Gastrocnemius medialis (tissue), 4 donors: ENCODE results near the gene PRC1. TPM values are rescaled to one million over a fixed set of nuclear protein-coding genes. Genes with fewer than 3 reads are reported as not detected.

ENCODE experiments used
- ATAC-seq, 2 donors: fragments of 150-250 bp; one replicate each; pipeline ENCODE4 v1.9.1; 2016
- DNase-seq, 2 donors: peaks; one replicate each; pipeline ENCODE4 v3.0.0-alpha.2; 2019
- H3K27ac ChIP-seq, 4 donors: fragments of 200-600 bp; sonication (generic); 1 replicate in 1 of 4; 2 replicates in 3 of 4; pipeline ENCODE4 v1.5.1; 2016 to 2018; ENCODE audit warnings: mild to moderate bottlenecking in 2 of 4, moderate library complexity in 1 of 4
- H3K27me3 ChIP-seq, 3 donors: fragments of 200-600 bp; sonication (generic) in 2 of 3; 1 replicate in 1 of 3; 2 replicates in 2 of 3; pipeline versions ENCODE4 v1.5.1 to v1.6.0; 2016 to 2019; ENCODE audit warnings: mild to moderate bottlenecking in 1 of 3, moderate library complexity in 1 of 3
- H3K36me3 ChIP-seq, 2 donors: fragments of 200-600 bp; sonication (generic) in 1 of 2; one replicate each; pipeline ENCODE4 v1.5.1; 2017 to 2018
- H3K4me1 ChIP-seq, 2 donors: fragments of 200-600 bp; sonication (generic) in 1 of 2; one replicate each; pipeline ENCODE4 v1.5.1; 2016 to 2017; ENCODE audit warnings: mild to moderate bottlenecking in 2 of 2
- H3K4me3 ChIP-seq, 4 donors: fragments of 200-600 bp; sonication (generic) in 3 of 4; 1 replicate in 1 of 4; 2 replicates in 3 of 4; pipeline ENCODE4 v1.5.1; 2016 to 2019; ENCODE audit warnings: mild to moderate bottlenecking in 2 of 4
- H3K9me3 ChIP-seq, 3 donors: fragments of 200-600 bp; sonication (generic) in 2 of 3; 1 replicate in 1 of 3; 2 replicates in 2 of 3; pipeline ENCODE4 v1.5.1; 2016 to 2019
- CTCF ChIP-seq, 5 experiments: fragments of 450-650 bp in 3 of 5; fragments of 200-600 bp in 2 of 5; sonication (generic) in 2 of 5; IDR thresholded peaks in 4 of 5; conservative IDR thresholded peaks in 1 of 5; 1 replicate in 4 of 5; 2 replicates in 1 of 5; pipeline ENCODE4 v1.5.1; 2016 to 2019; ENCODE audit warnings: antibody characterized with exemption in 5 of 5, mild to moderate bottlenecking in 3 of 5, moderate library complexity in 3 of 5
- POLR2A ChIP-seq, 2 donors: fragments of 450-650 bp; IDR thresholded peaks; one replicate each; pipeline ENCODE4 v1.6.1; 2017; ENCODE audit warnings: antibody characterized with exemption in 2 of 2, mild to moderate bottlenecking in 2 of 2, moderate library complexity in 2 of 2
- in situ Hi-C, 4 donors: fragments of 200-750 bp; cut with MboI; loops; one replicate each; pipeline versions ENCODE4 v1.15.0 to v1.8.0; 2017; ENCODE audit warnings: low sequenced_read_pairs in 4 of 4
- intact Hi-C: fragments of 100-400 bp; cut with DNase I; formaldehyde crosslinking; loops from one replicate; pipeline ENCODE4 v1.15.1; 2023; ENCODE audit warnings: low total_unique reads
- total RNA-seq, 4 donors: library from RNA; depleted of rRNA; stranded (reverse); fragments of >200 nt; gene quantifications; one replicate each; pipeline versions ENCODE4 v1.1.0 to v1.2.3, GENCODE V29; 2016

Gene PRC1
- total RNA-seq, 4 donors from 2014 or later, result 1.4 to 9.9 (median 4.9) TPM

- in situ Hi-C loops, result no loop called here
Measured at GRCh38 chr15:91032919-91033803, 38.8 kb upstream of the PRC1 start.

DNA sequence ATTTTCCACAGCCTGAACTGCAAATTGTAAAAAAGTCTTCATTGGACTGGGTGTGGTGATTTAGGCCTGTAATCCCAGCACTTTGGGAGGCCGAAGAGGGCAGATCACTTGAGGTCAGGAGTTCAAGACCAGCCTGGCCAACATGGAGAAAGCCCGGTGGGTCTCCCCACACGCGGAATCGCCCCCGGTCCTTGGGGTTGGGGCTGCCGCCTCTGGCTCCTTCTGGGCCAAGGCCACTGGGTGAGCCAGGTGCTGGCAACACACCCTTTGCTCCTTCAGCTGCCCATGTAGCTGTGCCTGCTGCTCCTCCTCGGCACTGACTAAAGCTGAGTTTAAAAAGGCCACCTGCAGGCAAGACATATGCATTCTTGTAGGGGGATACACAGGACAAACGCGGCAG, 37.5 kb upstream of the PRC1 start:
- Histone ChIP-seq H3K9me3 (no peaks in the 10 kb centered on the region), H3K4me3 (no peak overlapping the region), H3K36me3 (no peaks in the 10 kb centered on the region), H3K27me3 (no peaks in the 10 kb centered on the region), H3K4me1 (no peaks in the 10 kb centered on the region), H3K27ac (no peak overlapping the region)
- DNase-seq (no peak), ATAC-seq (no peak)
- TF ChIP-seq POLR2A (IDR thresholded peaks at IDR 0.05) (no peak), CTCF (IDR thresholded peaks at IDR 0.05 in 4 of 5, conservative IDR thresholded peaks at IDR 0.05 in 1 of 5) (no peak)
- in situ Hi-C loops (no loop called here), intact Hi-C loops (no loop called here)

More at GRCh38 chr15:91032919-91033803, 38.8 kb upstream of the PRC1 start:
- no peaks in the 10 kb centered on the region for H3K9me3 ChIP-seq
- H3K4me3 ChIP-seq, result no peak overlapping the region
- peak; percentile 27 to 65 (median 38) for TF ChIP-seq CTCF (IDR thresholded peaks at IDR 0.05 in 4 of 5, conservative IDR thresholded peaks at IDR 0.05 in 1 of 5)
- TF ChIP-seq POLR2A (IDR thresholded peaks at IDR 0.05), result no peak
- intact Hi-C loops, result no loop called here
- H3K27ac ChIP-seq, result no peak overlapping the region
- peak in 1 of 2 donors; percentile 64 for ATAC-seq
- H3K27me3 ChIP-seq, result no peaks in the 10 kb centered on the region
- no peaks in the 10 kb centered on the region for H3K36me3 ChIP-seq
- no peaks in the 10 kb centered on the region for H3K4me1 ChIP-seq
- peak in 1 of 2 donors; percentile 50 for DNase-seq

GRCh38 chr15:91027677-91028076, 33.3 kb upstream of the PRC1 start:
- Histone ChIP-seq H3K4me1 (peaks cover 5 to 6% of the 10 kb centered on the region in 2 donors), H3K27me3 (no peaks in the 10 kb centered on the region), H3K36me3 (no peaks in the 10 kb centered on the region), H3K4me3 (no peak overlapping the region), H3K9me3 (no peaks in the 10 kb centered on the region), H3K27ac (no peak overlapping the region)
- in situ Hi-C loops, result no loop called here
- no peak for TF ChIP-seq CTCF (IDR thresholded peaks at IDR 0.05 in 4 of 5, conservative IDR thresholded peaks at IDR 0.05 in 1 of 5)
- TF ChIP-seq POLR2A (IDR thresholded peaks at IDR 0.05), result no peak
- intact Hi-C loops, result no loop called here
- ATAC-seq, result no peak
- DNase-seq, result no peak

DNA sequence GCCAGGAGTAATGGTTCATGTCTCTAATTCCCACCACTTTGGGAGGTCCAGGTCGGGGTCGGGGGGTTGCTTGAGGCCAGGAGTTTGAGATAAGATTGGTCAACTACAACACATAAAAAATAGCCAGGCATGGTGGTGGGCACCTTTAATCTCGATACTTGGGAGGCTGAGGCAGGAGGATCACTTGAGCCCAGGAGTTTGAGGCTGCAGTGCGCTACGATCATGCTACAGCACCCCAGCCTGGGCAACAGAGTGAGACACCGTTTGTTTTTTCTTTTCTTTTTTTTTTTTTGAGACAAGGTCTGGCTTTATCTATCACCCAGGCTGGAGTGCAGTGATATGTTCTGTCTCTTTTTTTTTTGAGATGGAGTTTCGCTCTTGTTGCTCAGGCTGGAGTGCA, 29.4 kb upstream of the PRC1 start:
- no peak for ATAC-seq
- TF ChIP-seq POLR2A (IDR thresholded peaks at IDR 0.05), result no peak
- H3K4me3 ChIP-seq, result no peak overlapping the region
- H3K36me3 ChIP-seq, result no peaks in the 10 kb centered on the region
- no peaks in the 10 kb centered on the region for H3K9me3 ChIP-seq
- intact Hi-C loops, result loop anchor here (2.0 kb wide), 2 partner anchors 29 to 69 kb away; partner anchors contain the start of genes PRC1 and RCCD1
- no peak overlapping the region for H3K27ac ChIP-seq
- DNase-seq, result no peak
- in situ Hi-C loops, result no loop called here
- H3K4me1 ChIP-seq, result peaks cover 18 to 26% of the 10 kb centered on the region in 2 donors
- H3K27me3 ChIP-seq, result no peaks in the 10 kb centered on the region

DNA sequence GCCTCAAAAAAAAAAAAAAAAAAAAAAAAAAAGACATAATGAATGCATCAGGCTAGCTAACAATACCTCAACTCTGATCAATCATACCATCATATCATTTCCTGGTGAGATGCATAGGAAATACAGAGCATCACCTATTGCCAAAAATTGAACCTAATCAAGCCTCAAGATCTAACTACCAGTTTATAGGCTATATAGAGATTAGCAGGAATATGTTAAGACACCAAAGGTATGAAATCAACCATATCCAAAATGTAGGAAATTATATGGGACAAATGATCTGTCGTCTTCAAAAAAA, 28.4 kb upstream of the PRC1 start:
- Histone ChIP-seq H3K9me3 (no peaks in the 10 kb centered on the region), H3K36me3 (no peaks in the 10 kb centered on the region), H3K27me3 (no peaks in the 10 kb centered on the region), H3K27ac (peak overlapping the region; percentile 68 to 83 (median 72)), H3K4me3 (peak overlapping the region; percentile 74 to 98 (median 96)), H3K4me1 (peaks cover 18 to 26% of the 10 kb centered on the region in 2 donors)
- intact Hi-C loops (loop anchor here (2.0 kb wide), 2 partner anchors 28 to 68 kb away; partner anchors contain the start of genes PRC1 and RCCD1), in situ Hi-C loops (no loop called here)
- ATAC-seq, result peak in 1 of 2 donors; percentile 11
- no peak for DNase-seq
- TF ChIP-seq POLR2A (IDR thresholded peaks at IDR 0.05) (no peak), CTCF (IDR thresholded peaks at IDR 0.05 in 4 of 5, conservative IDR thresholded peaks at IDR 0.05 in 1 of 5) (no peak)
